Suprapubic skin (tissue), 4 donors: Measurements from ENCODE around the gene EXOC6. TPM values are rescaled to one million over a fixed set of nuclear protein-coding genes. Genes with fewer than 3 reads are reported as not detected.
"Not testable (repeated sequence)": the region's sequence is repeated elsewhere in the genome, so short reads cannot be mapped to it uniquely, and the experiment has no call there.

Source experiments
- DNase-seq, 2 donors: peaks; one replicate each; pipeline ENCODE4 v3.0.0-alpha.2; 2019; ENCODE audit warnings: low spot score in 2 of 2
- H3K27ac ChIP-seq: fragments of 200-600 bp; sonication (generic); one replicate; pipeline ENCODE4 v1.5.1; 2019
- H3K27me3 ChIP-seq: fragments of 200-600 bp; sonication (generic); one replicate; pipeline ENCODE4 v1.5.1; 2019
- H3K36me3 ChIP-seq: fragments of 200-600 bp; sonication (generic); one replicate; pipeline ENCODE4 v1.5.1; 2019
- H3K4me1 ChIP-seq: fragments of 200-600 bp; sonication (generic); one replicate; pipeline ENCODE4 v1.5.1; 2019
- H3K4me3 ChIP-seq: fragments of 200-600 bp; sonication (generic); one replicate; pipeline ENCODE4 v1.5.1; 2019; ENCODE audit warnings: mild to moderate bottlenecking
- H3K9me3 ChIP-seq: fragments of 200-600 bp; sonication (generic); one replicate; pipeline ENCODE4 v1.5.1; 2019
- EP300 ChIP-seq: sonication (generic); formaldehyde crosslinking; IDR thresholded peaks from one replicate; pipeline ENCODE4 v1.6.1; 2017; ENCODE audit warnings: antibody characterized with exemption
- POLR2A ChIP-seq, 2 donors: fragments of 450-650 bp; IDR thresholded peaks; one replicate each; pipeline ENCODE4 v1.6.1; 2017; ENCODE audit warnings: antibody characterized with exemption in 2 of 2, mild to moderate bottlenecking in 2 of 2, moderate library complexity in 2 of 2
- POLR2AphosphoS5 ChIP-seq, 3 donors: sonication (generic); formaldehyde crosslinking; IDR thresholded peaks; one replicate each; pipeline ENCODE4 v1.6.1; 2017; ENCODE audit warnings: antibody characterized with exemption in 3 of 3
- WGBS: methylation state at CpG from one replicate; pipeline ENCODE4 v1.1.5; 2018; 5-methylcytosine and 5-hydroxymethylcytosine counted together
- total RNA-seq, 4 donors: library from RNA; depleted of rRNA; stranded (reverse); fragments of >200 nt; gene quantifications; one replicate each; pipeline ENCODE4 v1.1.0, GENCODE V29; 2016
- TF ChIP-seq, protein P1 (sequence below), 2 donors: fragments of 200-600 bp in 1 of 2; fragments of 450-650 bp in 1 of 2; sonication (generic) in 1 of 2; IDR thresholded peaks; one replicate each; pipeline ENCODE4 v1.5.1; 2016 to 2019; ENCODE audit warnings: antibody characterized with exemption in 2 of 2, mild to moderate bottlenecking in 1 of 2, moderate library complexity in 1 of 2

EXOC6 gene
- total RNA-seq, 4 donors from 2014 or later: 5.0 to 9.3 (median 8.3) TPM

- H3K27me3 ChIP-seq: no peaks in the 10 kb centered on the region
- no peaks in the 10 kb centered on the region for H3K36me3 ChIP-seq
- TF ChIP-seq EP300: no peak
- no peak overlapping the region for H3K4me3 ChIP-seq
- WGBS: 58% methylated on average over 3 of the region's 5 CpGs
- no peak overlapping the region for H3K27ac ChIP-seq
- no peak for DNase-seq
- no peaks in the 10 kb centered on the region for H3K9me3 ChIP-seq
- no peaks in the 10 kb centered on the region for H3K4me1 ChIP-seq
These were observed 248.6 kb downstream of the EXOC6 start for GRCh38 chr10:93096901-93097300.

DNA sequence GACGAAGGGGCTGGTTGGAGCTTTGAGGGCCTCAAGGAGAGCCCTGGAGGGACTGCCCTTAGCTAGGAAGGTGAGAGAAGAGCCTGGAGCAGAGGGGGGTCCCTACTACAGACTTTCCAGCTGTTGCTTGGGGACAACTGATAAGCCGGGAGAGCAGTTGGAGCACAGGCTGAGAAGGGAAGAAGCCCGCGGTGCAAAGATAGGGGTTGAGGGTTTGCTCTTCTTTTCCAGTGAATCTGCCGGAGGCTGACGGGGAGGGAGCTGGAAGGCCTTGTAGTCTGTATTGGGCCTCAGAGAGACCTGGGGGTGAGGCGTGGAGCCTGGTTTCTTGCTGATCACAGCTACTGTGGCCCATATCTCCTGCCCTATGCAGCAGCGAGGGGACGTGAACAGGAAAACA lies 249.1 kb downstream of the EXOC6 start:
- H3K4me3 ChIP-seq: no peak overlapping the region
- no peaks in the 10 kb centered on the region for H3K27me3 ChIP-seq
- H3K4me1 ChIP-seq: no peaks in the 10 kb centered on the region
- no peaks in the 10 kb centered on the region for H3K9me3 ChIP-seq
- H3K36me3 ChIP-seq: no peaks in the 10 kb centered on the region
- 76% methylated on average over 7 of the region's 9 CpGs for WGBS
- H3K27ac ChIP-seq: no peak overlapping the region
- no peak for DNase-seq
- no peak for TF ChIP-seq POLR2A (IDR thresholded peaks at IDR 0.05)
- TF ChIP-seq POLR2AphosphoS5 (IDR thresholded peaks at IDR 0.05): no peak
- TF ChIP-seq EP300: no peak
- TF ChIP-seq, protein P1, sequence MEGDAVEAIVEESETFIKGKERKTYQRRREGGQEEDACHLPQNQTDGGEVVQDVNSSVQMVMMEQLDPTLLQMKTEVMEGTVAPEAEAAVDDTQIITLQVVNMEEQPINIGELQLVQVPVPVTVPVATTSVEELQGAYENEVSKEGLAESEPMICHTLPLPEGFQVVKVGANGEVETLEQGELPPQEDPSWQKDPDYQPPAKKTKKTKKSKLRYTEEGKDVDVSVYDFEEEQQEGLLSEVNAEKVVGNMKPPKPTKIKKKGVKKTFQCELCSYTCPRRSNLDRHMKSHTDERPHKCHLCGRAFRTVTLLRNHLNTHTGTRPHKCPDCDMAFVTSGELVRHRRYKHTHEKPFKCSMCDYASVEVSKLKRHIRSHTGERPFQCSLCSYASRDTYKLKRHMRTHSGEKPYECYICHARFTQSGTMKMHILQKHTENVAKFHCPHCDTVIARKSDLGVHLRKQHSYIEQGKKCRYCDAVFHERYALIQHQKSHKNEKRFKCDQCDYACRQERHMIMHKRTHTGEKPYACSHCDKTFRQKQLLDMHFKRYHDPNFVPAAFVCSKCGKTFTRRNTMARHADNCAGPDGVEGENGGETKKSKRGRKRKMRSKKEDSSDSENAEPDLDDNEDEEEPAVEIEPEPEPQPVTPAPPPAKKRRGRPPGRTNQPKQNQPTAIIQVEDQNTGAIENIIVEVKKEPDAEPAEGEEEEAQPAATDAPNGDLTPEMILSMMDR (IDR thresholded peaks at IDR 0.05): no peak

- WGBS: 87% methylated on average over 3 of the region's 3 CpGs
These were observed 250.5 kb downstream of the EXOC6 start for GRCh38 chr10:93098816-93099215.

DNA sequence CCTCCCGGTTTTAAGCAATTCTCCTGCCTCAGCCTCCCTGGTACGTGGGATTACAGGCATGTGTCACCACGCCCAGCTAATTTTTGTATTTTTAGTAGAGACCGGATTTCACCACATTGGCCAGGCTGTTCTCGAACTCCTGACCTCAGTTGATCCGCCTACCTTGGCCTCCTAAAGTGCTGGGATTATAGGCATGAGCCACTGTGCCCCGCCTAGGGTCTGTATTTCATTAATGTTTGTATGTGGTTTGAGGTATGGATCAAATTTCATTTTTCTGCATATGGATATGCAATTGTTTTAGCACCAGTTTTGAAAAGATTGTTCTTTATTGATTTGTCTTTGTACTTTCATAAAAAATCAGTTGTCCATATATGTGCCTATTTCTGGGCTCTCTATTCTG lies 251.3 kb downstream of the EXOC6 start:
- Histone ChIP-seq H3K27me3 (no peaks in the 10 kb centered on the region), H3K4me3 (no peak overlapping the region), H3K36me3 (no peaks in the 10 kb centered on the region), H3K27ac (no peak overlapping the region), H3K4me1 (no peaks in the 10 kb centered on the region), H3K9me3 (no peaks in the 10 kb centered on the region)
- no peak for DNase-seq
- TF ChIP-seq POLR2AphosphoS5 (IDR thresholded peaks at IDR 0.05) (no peak), POLR2A (IDR thresholded peaks at IDR 0.05) (no peak), EP300 (no peak)
- TF ChIP-seq, protein P1 (IDR thresholded peaks at IDR 0.05): no peak
- WGBS: 86% methylated on average over 7 of the region's 7 CpGs

More at GRCh38 chr10:93098816-93099215, 250.5 kb downstream of the EXOC6 start:
- H3K36me3 ChIP-seq: no peaks in the 10 kb centered on the region
- no peak for TF ChIP-seq EP300
- TF ChIP-seq POLR2AphosphoS5 (IDR thresholded peaks at IDR 0.05): no peak
- no peak for TF ChIP-seq POLR2A (IDR thresholded peaks at IDR 0.05)
- TF ChIP-seq, protein P1 (IDR thresholded peaks at IDR 0.05): no peak
- H3K4me3 ChIP-seq: no peak overlapping the region
- no peak for DNase-seq
- no peaks in the 10 kb centered on the region for H3K27me3 ChIP-seq
- H3K27ac ChIP-seq: no peak overlapping the region
- no peaks in the 10 kb centered on the region for H3K9me3 ChIP-seq
- H3K4me1 ChIP-seq: no peaks in the 10 kb centered on the region

DNA sequence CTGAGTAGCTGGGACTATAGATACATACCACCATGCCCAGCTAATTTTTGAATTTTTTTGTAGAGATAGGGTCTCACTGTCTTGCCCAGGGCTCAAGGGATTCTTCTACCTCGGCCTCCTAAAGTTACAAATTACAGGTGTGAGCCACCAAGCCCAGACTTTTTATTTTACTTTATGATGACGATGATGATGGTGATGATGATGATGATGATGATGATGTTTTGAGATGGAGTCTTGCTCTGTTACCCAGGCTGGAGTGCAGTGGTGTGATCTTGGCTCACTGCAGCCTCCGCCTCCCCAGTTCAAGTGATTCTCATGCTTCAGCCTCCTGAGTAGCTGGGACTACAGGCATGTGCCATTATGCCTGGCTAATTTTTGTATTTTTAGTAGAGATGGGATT lies 252.8 kb downstream of the EXOC6 start:
- DNase-seq, H3K4me3 ChIP-seq, H3K36me3 ChIP-seq, H3K27ac ChIP-seq, H3K4me1 ChIP-seq, H3K27me3 ChIP-seq, H3K9me3 ChIP-seq: not testable (repeated sequence)
- 92% methylated on average over 3 of the region's 3 CpGs for WGBS

DNA sequence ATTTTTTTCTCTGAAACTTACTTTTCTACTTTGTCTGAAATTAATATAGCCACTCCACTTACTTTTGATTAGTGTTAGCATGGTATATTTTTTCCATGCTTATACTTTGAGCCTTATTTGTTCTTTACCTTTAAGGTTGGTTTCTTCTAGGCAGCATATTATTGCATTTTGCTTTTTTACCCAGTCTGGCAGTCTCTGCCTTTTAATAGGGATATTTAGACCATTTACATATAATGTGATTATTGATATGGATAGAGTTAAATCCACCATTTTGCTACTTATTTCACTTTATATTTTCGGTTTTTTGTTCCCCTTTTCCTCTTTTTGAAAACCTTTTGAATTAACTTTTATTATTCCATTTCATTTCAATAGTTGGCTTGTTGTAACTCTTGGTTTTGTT lies 255.6 kb downstream of the EXOC6 start:
- Histone ChIP-seq H3K9me3 (no peaks in the 10 kb centered on the region), H3K27ac (no peak overlapping the region), H3K36me3 (no peaks in the 10 kb centered on the region), H3K4me1 (no peaks in the 10 kb centered on the region), H3K4me3 (no peak overlapping the region), H3K27me3 (no peaks in the 10 kb centered on the region)
- TF ChIP-seq POLR2A (IDR thresholded peaks at IDR 0.05) (no peak), POLR2AphosphoS5 (IDR thresholded peaks at IDR 0.05) (no peak), EP300 (no peak)
- TF ChIP-seq, protein P1 (IDR thresholded peaks at IDR 0.05): no peak
- DNase-seq: no peak
- WGBS: 80% methylated on average over 1 of the region's 1 CpG
